HepG2 (cell line): ENCODE measurements around the gene PPP6R2.

Experiments
- ARNTL ChIP-seq: sonication (generic); formaldehyde crosslinking; IDR thresholded peaks from 2 replicates; pipeline ENCODE4 v1.4.0; 2020; ENCODE audit warnings: mild to moderate bottlenecking, missing genetic modification reagents
- ATF3 ChIP-seq: sonication (generic); formaldehyde crosslinking; IDR thresholded peaks from 2 replicates; pipeline ENCODE4 v1.4.0; 2020; ENCODE audit warnings: missing genetic modification reagents
- BCL3 ChIP-seq: sonication (generic); formaldehyde crosslinking; IDR thresholded peaks from 2 replicates; pipeline ENCODE4 v1.5.1; 2020; ENCODE audit warnings: mild to moderate bottlenecking, missing genetic modification reagents, moderate library complexity
- BRF2 ChIP-seq: sonication (generic); formaldehyde crosslinking; IDR thresholded peaks from 2 replicates; pipeline ENCODE4 v1.8.1; 2022; ENCODE audit warnings: mild to moderate bottlenecking, missing genetic modification reagents
- CTCF ChIP-seq: sonication (generic); formaldehyde crosslinking; IDR thresholded peaks from 2 replicates; pipeline ENCODE4 v1.5.0; 2020; ENCODE audit warnings: mild to moderate bottlenecking, missing genetic modification reagents, moderate library complexity
- ELF1 ChIP-seq: sonication (generic); formaldehyde crosslinking; IDR thresholded peaks from 2 replicates; pipeline ENCODE4 v1.4.0; 2020; ENCODE audit warnings: missing genetic modification reagents
- ETV6 ChIP-seq: sonication (generic); formaldehyde crosslinking; conservative IDR thresholded peaks from 2 replicates; pipeline ENCODE4 v1.4.0; 2020; ENCODE audit warnings: missing genetic modification reagents
- FOXP4 ChIP-seq: sonication (generic); formaldehyde crosslinking; IDR thresholded peaks from 2 replicates; pipeline ENCODE4 v1.4.0; 2020; ENCODE audit warnings: missing genetic modification reagents
- HINFP ChIP-seq: sonication (generic); formaldehyde crosslinking; IDR thresholded peaks from 2 replicates; pipeline ENCODE4 v1.4.0; 2020; ENCODE audit warnings: low read depth, mild to moderate bottlenecking, missing genetic modification reagents
- NR2F6 ChIP-seq, 2 experiments: IDR thresholded peaks; 2 replicates each; pipeline ENCODE4 v1.6.1; 2016; ENCODE audit warnings: antibody characterized with exemption in 1 of 2, mild to moderate bottlenecking in 1 of 2
- POLR2AphosphoS5 ChIP-seq: IDR thresholded peaks from 2 replicates; pipeline ENCODE4 v1.6.1; 2012; ENCODE audit warnings: low read depth, low read length
- SNAPC2 ChIP-seq: sonication (generic); formaldehyde crosslinking; IDR thresholded peaks from 2 replicates; pipeline ENCODE4 v1.8.1; 2022; ENCODE audit warnings: mild to moderate bottlenecking, missing genetic modification reagents
- TMF1 ChIP-seq: sonication (generic); formaldehyde crosslinking; IDR thresholded peaks from 2 replicates; pipeline ENCODE4 v1.8.1; 2022; ENCODE audit warnings: low read depth, missing genetic modification reagents
- ZNF17 ChIP-seq: sonication (generic); formaldehyde crosslinking; IDR thresholded peaks from 2 replicates; pipeline ENCODE4 v1.5.0; 2020; ENCODE audit warnings: mild to moderate bottlenecking, missing genetic modification reagents

- TF ChIP-seq HINFP (CRISPR knock-in tag) (peak; percentile 19; the same call in 1 of the 2 replicates), ARNTL (CRISPR knock-in tag) (no peak), BRF2 (0 out of 2 replicates have a peak, but pooled peaks have one; percentile 48), SNAPC2 (CRISPR knock-in tag) (no peak), ZNF17 (CRISPR knock-in tag) (no peak), ATF3 (no peak), TMF1 (no peak), CTCF (CRISPR knock-in tag) (no peak), NR2F6 (IDR thresholded peaks at IDR 0.05) (no peak), NR2F6 (CRISPR knock-in tag; IDR thresholded peaks at IDR 0.05) (no peak), BCL3 (CRISPR knock-in tag) (no peak), ETV6 (CRISPR knock-in tag) (no peak), POLR2AphosphoS5 (no peak), ELF1 (no peak), FOXP4 (CRISPR knock-in tag) (no peak)
Measured at GRCh38 chr22:50326225-50326955, 16.7 kb upstream of the PPP6R2 start.
